ENCODE results near the gene OR8D4. TPM values are rescaled to one million over a fixed set of nuclear protein-coding genes. Genes with fewer than 3 reads are reported as not detected.

The OR8D4 gene
- total RNA-seq, 4 donors from 2014 or later = not detected

DNA sequence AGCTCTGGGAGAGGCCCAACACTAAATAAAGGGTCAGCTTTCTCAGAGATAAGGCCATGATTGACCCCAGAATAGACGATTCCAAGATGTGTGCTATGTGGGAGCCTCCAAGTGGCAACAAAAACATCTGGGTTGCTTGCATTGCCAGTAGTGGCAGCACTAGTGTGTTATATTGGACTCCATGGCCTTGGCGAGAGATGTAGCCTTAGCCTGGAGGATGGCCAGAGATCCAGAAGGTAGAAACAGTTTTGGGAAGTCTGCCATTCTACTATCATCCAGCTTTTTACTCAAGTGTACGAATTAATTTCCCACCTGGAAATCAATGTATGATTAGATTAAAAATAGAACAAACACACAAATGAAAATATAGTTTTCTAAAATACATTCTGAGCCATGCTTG, 3.0 kb downstream of the OR8D4 start:
- Histone ChIP-seq H3K27me3 (no peaks in the 10 kb centered on the region), H3K9me3 (no peaks in the 10 kb centered on the region), H3K36me3 (no peaks in the 10 kb centered on the region), H3K27ac (no peak overlapping the region), H3K4me1 (no peaks in the 10 kb centered on the region), H3K4me3 (replicated peaks in 1 of 3) (no peak overlapping the region)
- no peak for TF ChIP-seq POLR2A (IDR thresholded peaks at IDR 0.05)
- TF ChIP-seq, protein P1, sequence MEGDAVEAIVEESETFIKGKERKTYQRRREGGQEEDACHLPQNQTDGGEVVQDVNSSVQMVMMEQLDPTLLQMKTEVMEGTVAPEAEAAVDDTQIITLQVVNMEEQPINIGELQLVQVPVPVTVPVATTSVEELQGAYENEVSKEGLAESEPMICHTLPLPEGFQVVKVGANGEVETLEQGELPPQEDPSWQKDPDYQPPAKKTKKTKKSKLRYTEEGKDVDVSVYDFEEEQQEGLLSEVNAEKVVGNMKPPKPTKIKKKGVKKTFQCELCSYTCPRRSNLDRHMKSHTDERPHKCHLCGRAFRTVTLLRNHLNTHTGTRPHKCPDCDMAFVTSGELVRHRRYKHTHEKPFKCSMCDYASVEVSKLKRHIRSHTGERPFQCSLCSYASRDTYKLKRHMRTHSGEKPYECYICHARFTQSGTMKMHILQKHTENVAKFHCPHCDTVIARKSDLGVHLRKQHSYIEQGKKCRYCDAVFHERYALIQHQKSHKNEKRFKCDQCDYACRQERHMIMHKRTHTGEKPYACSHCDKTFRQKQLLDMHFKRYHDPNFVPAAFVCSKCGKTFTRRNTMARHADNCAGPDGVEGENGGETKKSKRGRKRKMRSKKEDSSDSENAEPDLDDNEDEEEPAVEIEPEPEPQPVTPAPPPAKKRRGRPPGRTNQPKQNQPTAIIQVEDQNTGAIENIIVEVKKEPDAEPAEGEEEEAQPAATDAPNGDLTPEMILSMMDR (IDR thresholded peaks at IDR 0.05) = no peak
- 79 to 82% methylated on average over 3 of the region's 3 CpGs for WGBS, 2 donors
- no peak for DNase-seq
- intact Hi-C loops (cut with DNase I) = no loop called here

DNA sequence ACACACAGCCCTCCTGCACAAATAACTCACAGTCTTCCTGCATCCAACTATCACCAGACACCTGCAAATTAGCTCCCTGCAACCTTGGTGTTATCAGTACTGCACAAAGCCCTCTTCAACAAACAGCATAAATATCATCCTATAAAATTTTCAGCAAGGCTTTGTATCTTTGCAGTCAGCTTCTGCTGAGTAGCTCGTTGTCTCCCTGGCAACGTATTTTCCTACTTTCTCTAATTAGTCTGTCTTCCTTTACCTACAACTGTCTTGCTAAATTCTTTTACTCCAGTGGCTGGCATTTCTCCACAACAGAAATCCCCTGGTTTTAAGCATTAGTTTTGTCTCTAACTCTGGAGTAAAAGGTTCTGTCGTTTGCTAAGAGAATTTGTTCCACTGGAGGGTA, 3.9 kb downstream of the OR8D4 start:
- H3K36me3 ChIP-seq = no peaks in the 10 kb centered on the region
- no peaks in the 10 kb centered on the region for H3K4me1 ChIP-seq
- intact Hi-C loops (cut with DNase I) = no loop called here
- DNase-seq = no peak
- TF ChIP-seq, protein P1 (IDR thresholded peaks at IDR 0.05) = no peak
- no peak for TF ChIP-seq POLR2A (IDR thresholded peaks at IDR 0.05)
- no peaks in the 10 kb centered on the region for H3K9me3 ChIP-seq
- 42 to 46% methylated on average over 3 of the region's 3 CpGs for WGBS, 2 donors
- H3K27me3 ChIP-seq = no peaks in the 10 kb centered on the region
- no peak overlapping the region for H3K27ac ChIP-seq
- no peak overlapping the region for H3K4me3 ChIP-seq (replicated peaks in 1 of 3)

DNA sequence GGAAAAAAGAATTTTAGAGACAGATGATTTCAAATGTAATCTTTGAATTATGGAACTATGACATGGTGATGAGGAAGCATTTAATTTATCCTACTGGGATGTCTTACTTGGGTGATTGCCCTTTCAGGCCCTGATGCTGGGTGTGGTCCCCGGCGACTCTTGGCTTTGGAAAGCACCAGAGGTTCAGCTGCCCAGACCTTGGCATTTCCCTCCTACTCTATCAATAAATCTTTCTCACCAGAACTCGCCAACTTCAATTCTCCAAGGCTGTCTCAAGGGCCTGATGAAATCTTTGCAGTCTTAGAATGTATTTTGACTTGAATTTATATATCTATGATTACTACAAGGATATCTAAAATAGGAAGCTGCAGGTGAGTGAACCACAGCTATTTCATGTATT, 19.0 kb downstream of the OR8D4 start:
- no peaks in the 10 kb centered on the region for H3K9me3 ChIP-seq
- H3K27me3 ChIP-seq = no peaks in the 10 kb centered on the region
- no peak overlapping the region for H3K4me3 ChIP-seq (replicated peaks in 1 of 3)
- H3K27ac ChIP-seq = no peak overlapping the region
- no peaks in the 10 kb centered on the region for H3K4me1 ChIP-seq
- intact Hi-C loops (cut with DNase I) = no loop called here
- no peaks in the 10 kb centered on the region for H3K36me3 ChIP-seq
- 78 to 85% methylated on average over 3 of the region's 3 CpGs for WGBS, 2 donors
- no peak for DNase-seq
- TF ChIP-seq, protein P1 (IDR thresholded peaks at IDR 0.05) = no peak
- TF ChIP-seq POLR2A (IDR thresholded peaks at IDR 0.05) = no peak

DNA sequence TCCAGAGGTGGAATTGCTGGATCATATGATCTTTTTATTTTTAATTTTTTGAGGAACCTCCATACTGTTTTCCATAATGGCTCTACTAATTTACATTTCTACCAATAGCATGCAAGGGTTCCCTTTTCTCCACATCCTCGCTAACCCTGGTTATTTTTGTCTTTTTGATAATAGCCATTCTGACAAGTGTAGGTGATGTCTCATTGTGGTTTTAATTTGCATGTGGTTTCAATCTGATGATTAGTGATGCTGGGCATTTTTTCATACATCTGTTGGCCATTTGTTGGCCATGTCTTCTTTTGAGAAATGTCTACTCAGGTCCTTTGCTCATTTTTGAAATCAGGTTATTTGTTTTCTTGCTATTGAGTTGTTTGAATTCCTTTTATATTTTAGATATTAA, 22.1 kb downstream of the OR8D4 start:
- 83 to 84% methylated on average over 1 of the region's 1 CpG for WGBS, 2 donors
- Histone ChIP-seq H3K27me3 (no peaks in the 10 kb centered on the region), H3K36me3 (no peaks in the 10 kb centered on the region), H3K4me1 (no peaks in the 10 kb centered on the region), H3K4me3 (replicated peaks in 1 of 3) (no peak overlapping the region), H3K27ac (no peak overlapping the region), H3K9me3 (no peaks in the 10 kb centered on the region)
- no peak for DNase-seq
- TF ChIP-seq, protein P1 (IDR thresholded peaks at IDR 0.05) = no peak
- no peak for TF ChIP-seq POLR2A (IDR thresholded peaks at IDR 0.05)
- intact Hi-C loops (cut with DNase I) = no loop called here

DNA sequence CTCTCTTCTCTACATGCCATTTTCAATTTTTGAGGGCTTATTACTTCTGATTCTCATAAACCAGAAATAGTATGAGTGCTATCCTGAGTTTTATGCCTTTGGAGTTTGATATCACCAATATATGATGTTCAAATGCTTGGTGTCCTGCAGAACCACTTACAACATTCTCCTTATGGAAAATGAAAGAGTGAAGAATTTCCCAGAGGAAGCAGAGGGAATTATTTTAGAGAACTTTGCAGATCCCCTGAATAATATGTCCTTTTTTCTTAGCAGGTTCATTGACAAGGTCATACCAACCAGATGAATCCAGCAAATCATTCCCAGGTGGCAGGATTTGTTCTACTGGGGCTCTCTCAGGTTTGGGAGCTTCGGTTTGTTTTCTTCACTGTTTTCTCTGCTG, 37.4 kb downstream of the OR8D4 start, which contains the start of gene OR4D5:
Gene OR4D5, plus strand, starts transcription at position 301 of the 400 bp plus-strand sequence. Its CDS starts 0 bp downstream, at position 301.
- intact Hi-C loops (cut with DNase I) = no loop called here
- Histone ChIP-seq H3K27me3 (no peaks in the 10 kb centered on the region), H3K36me3 (no peaks in the 10 kb centered on the region), H3K4me1 (no peaks in the 10 kb centered on the region), H3K9me3 (no peaks in the 10 kb centered on the region), H3K4me3 (replicated peaks in 1 of 3) (no peak within 1 kb of the TSS), H3K27ac (no peak within 1 kb of the TSS)
- no peak for DNase-seq
- TF ChIP-seq, protein P1 (IDR thresholded peaks at IDR 0.05) = no peak
- no peak for TF ChIP-seq POLR2A (IDR thresholded peaks at IDR 0.05)
- WGBS, 2 donors = 74 to 89% methylated on average over 1 of the region's 1 CpG

Measured in thyroid gland (tissue), 4 donors.